ENCODE results near the gene C17orf78. TPM values are rescaled to one million over a fixed set of nuclear protein-coding genes. Genes with fewer than 3 reads are reported as not detected.
"Not testable (repeated sequence)": the region's sequence is repeated elsewhere in the genome, so short reads cannot be mapped to it uniquely, and the experiment has no call there.

C17orf78 gene
- polyA plus RNA-seq, 3 donors, result 0.07 to 0.23 TPM; not detected in 1

DNA sequence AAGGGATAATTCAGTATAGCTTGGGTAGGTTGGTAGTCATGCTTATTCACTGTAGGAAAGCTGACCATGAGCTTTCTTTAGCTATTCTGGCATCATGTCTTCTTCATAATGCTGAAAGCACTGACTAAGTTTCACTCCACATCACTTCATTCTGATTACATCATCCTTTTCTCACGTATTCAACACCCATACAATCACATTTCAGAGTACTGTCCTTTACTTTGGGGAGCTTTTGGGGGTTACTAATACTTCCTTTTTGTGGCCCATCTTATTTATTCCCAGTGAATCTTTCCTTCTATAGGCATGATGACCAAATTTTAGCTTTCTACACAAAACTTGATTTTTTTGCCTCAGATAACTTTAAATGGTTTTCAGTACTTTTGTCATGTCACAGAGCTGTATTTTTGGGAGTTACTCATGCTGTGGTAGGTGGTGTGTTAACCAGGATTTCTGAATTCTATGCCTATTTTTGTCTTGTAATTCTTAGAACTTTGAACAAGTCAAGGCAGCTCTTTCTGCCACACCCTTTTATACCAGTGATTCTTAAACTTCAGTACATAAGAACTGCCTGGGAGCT lies 54.4 kb downstream of the C17orf78 start:
- no peak for DNase-seq (ENCODE audit: low read depth in 3 of 3, low spot score in 2 of 3)

DNA sequence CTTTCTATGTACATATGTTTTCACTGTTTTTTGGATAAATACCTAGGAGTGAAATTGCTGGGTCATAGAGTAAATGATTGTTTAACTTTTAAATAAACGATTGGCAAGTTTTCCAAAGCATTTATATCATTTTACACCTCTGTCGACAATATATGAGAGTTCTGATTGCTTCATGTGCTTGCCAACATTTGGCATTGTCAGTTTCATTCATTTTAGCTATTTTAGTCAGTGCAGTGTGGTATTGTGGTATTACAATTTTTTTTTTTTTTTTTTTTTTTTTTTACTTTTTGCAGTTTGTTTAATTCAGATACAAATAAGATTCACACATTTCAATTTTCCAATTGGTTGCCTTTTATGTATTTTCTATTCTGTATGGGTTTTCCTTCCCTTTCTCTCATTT lies 56.9 kb downstream of the C17orf78 start:
- no peak for DNase-seq (ENCODE audit: low read depth in 3 of 3, low spot score in 2 of 3)

DNA sequence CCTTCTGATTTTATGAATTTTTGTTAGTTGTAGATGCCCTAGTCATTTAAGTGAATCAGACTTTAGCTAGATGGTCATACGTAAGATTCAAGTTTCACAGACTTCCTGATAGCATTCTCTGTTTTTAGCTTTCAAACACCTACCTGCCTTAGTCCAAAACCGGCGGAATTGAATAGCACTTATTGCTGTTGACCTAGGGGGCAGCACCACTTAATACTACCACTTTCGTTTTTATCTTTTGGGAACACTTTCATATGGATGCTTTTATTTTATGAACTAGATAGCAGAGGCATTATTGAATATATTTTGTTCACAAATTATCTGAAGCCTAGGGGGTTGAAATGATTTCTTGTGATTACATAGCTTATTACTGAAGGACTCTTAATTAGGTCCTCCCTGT lies 62.4 kb downstream of the C17orf78 start:
- no peak for DNase-seq (ENCODE audit: low read depth in 3 of 3, low spot score in 2 of 3)

DNA sequence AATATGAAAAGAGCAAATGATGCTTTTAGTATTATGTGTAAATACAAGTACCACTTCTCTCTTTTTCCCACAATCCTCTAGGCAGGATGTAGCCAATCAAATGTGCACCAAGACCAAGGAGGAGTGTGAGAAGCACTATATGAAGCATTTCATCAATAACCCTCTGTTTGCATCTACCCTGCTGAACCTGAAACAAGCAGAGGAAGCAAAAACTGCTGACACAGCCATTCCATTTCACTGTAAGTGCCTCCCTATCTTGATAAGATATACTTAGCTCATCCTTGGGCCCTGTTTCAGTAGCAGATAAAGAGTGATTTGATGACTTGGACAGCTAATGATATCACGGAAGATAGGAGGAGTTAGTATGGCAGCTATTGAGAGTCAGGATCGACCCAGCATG lies 64.6 kb downstream of the C17orf78 start:
- no peak for DNase-seq (ENCODE audit: low read depth in 3 of 3, low spot score in 2 of 3)

DNA sequence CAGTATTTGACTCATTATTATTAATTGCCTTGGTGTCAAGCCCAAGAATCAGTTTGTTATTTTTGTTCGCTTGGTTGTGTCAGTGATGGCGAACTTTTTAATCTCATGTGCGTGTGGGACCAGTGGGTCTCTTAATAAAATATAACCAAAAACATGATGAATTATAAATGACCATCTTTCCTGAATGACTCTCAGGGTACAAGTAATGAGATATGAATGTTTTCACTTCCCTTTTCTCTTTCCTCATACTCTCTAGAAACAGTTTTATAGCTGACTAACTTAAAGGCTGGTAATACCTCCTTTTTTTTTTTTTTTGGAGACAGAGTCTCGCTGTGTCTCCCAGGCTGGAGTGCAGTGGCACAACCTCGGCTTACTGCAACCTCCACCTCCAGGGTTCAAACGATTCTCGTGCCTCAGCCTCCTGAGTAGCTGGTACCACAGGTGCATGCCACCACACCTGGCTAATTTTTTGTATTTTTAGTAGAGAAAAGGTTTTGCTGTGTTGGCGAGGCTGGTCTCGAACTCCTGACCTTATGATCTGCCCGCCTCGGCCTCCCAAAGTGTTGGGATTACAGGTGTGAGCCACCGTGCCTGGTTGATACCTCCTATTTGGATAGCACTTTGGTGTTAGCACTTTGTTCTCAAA lies 65.7 kb downstream of the C17orf78 start:
- not testable (repeated sequence) for DNase-seq (ENCODE audit: low read depth in 3 of 3, low spot score in 2 of 3)

Other genes starting within 250 kb of the C17orf78 start
- gene ACACA, start 30.9 kb downstream of the C17orf78 start, polyA plus RNA-seq (ENCODE audit: insufficient read length in 3 of 3), result 10 to 100 TPM; 45.0 to 54.6 (median 48.7) TPM
- 10 to 100 TPM; 15.0 to 28.4 (median 26.5) TPM for gene TADA2A, start 30.9 kb downstream of the C17orf78 start, polyA plus RNA-seq (ENCODE audit: insufficient read length in 3 of 3)
- gene DUSP14, start 113.9 kb downstream of the C17orf78 start, polyA plus RNA-seq (ENCODE audit: insufficient read length in 3 of 3), result 10 to 100 TPM; 14.7 to 17.6 (median 16.3) TPM
- gene SYNRG, start 233.4 kb downstream of the C17orf78 start, polyA plus RNA-seq (ENCODE audit: insufficient read length in 3 of 3), result 10 to 100 TPM; 39.5 to 43.4 (median 42.0) TPM